ENCODE results near the gene CNTLN. TPM values are rescaled to one million over a fixed set of nuclear protein-coding genes. Genes with fewer than 3 reads are reported as not detected.

The CNTLN gene
- total and polyA plus RNA-seq, 2 of the 13 experiments (the other 11 are each of a cell fraction or from before 2014, with no cell fraction given): 1.5 to 5.7 TPM

GRCh38 chr9:17342696-17343095 lies 207.9 kb downstream of the CNTLN start:
- Histone ChIP-seq H3K9me3 (ENCODE audit: low read length) (peaks cover 22% of the 10 kb centered on the region), H3K79me2 (ENCODE audit: insufficient read depth, low read length) (no peaks in the 10 kb centered on the region), H3K4me1 (ENCODE audit: insufficient read depth, low read length) (no peaks in the 10 kb centered on the region), H3K4me3 (replicated peaks in 1 of 3; ENCODE audit: insufficient read depth in 1 of 3, low read depth in 2 of 3, low read length in 3 of 3) (no peak overlapping the region), H2AFZ (ENCODE audit: low read length) (no peak overlapping the region), H3K27me3 (ENCODE audit: control insufficient read depth in 1 of 2, insufficient read depth in 2 of 2, low read length in 2 of 2) (no peaks in the 10 kb centered on the region), H3K36me3 (replicated peaks in 1 of 2; ENCODE audit: control insufficient read depth in 1 of 2, insufficient read depth in 2 of 2, low read length in 2 of 2) (no peaks in the 10 kb centered on the region; a peak in 1 of 5 replicates), H3K9ac (ENCODE audit: insufficient read depth, low read depth, low read length) (no peak overlapping the region), H4K20me1 (ENCODE audit: insufficient read depth, low read length) (no peaks in the 10 kb centered on the region), H3K4me2 (ENCODE audit: low read depth, low read length) (no peak overlapping the region), H3K27ac (ENCODE audit: extremely low read length, insufficient read depth, low read length) (no peak overlapping the region)
- in situ Hi-C loops (cut with HindIII; ENCODE audit: extremely low pct_ligation_motif_present, low pct_unique_long_range_greater_than_20kb): no loop called here
- no peak for FAIRE-seq
- ChIA-PET CTCF (ENCODE audit: low intra/inter-chr PET ratio, low total read pairs) (no interaction called here), POLR2A (no interaction called here)
- intact Hi-C loops (cut with micrococcal nuclease; ENCODE audit: unreplicated experiment): no loop called here
- WGBS (ENCODE audit: low lambda C conversion rate): 70% methylated on average over 4 of the region's 4 CpGs
- no peak for ATAC-seq
- BruUV-seq (replicated peaks): no TSS peak
- no peak for DNase-seq (ENCODE audit: low spot score)
- TF ChIP-seq, protein P1, sequence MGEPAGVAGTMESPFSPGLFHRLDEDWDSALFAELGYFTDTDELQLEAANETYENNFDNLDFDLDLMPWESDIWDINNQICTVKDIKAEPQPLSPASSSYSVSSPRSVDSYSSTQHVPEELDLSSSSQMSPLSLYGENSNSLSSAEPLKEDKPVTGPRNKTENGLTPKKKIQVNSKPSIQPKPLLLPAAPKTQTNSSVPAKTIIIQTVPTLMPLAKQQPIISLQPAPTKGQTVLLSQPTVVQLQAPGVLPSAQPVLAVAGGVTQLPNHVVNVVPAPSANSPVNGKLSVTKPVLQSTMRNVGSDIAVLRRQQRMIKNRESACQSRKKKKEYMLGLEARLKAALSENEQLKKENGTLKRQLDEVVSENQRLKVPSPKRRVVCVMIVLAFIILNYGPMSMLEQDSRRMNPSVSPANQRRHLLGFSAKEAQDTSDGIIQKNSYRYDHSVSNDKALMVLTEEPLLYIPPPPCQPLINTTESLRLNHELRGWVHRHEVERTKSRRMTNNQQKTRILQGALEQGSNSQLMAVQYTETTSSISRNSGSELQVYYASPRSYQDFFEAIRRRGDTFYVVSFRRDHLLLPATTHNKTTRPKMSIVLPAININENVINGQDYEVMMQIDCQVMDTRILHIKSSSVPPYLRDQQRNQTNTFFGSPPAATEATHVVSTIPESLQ (CRISPR knock-in tag; conservative IDR thresholded peaks at IDR 0.05): no peak
- TF ChIP-seq ZNF337 (CRISPR knock-in tag; IDR thresholded peaks at IDR 0.05; ENCODE audit: borderline replicate concordance, low read depth) (no peak), NFKB2 (CRISPR knock-in tag; IDR thresholded peaks at IDR 0.05; ENCODE audit: borderline replicate concordance) (no peak), HDAC2 (CRISPR knock-in tag; IDR thresholded peaks at IDR 0.05) (no peak), ZNF720 (CRISPR knock-in tag; IDR thresholded peaks at IDR 0.05) (no peak), ZNF205 (CRISPR knock-in tag; IDR thresholded peaks at IDR 0.05) (no peak), ZBTB42 (CRISPR knock-in tag; IDR thresholded peaks at IDR 0.05) (no peak), ZNF737 (CRISPR knock-in tag; IDR thresholded peaks at IDR 0.05; ENCODE audit: borderline replicate concordance) (no peak), SSRP1 (CRISPR knock-in tag; IDR thresholded peaks at IDR 0.05) (no peak), THYN1 (CRISPR knock-in tag; IDR thresholded peaks at IDR 0.05; ENCODE audit: borderline replicate concordance, low read depth) (no peak), ZSCAN12 (CRISPR knock-in tag; IDR thresholded peaks at IDR 0.05) (no peak), NFIC (IDR thresholded peaks at IDR 0.05; ENCODE audit: low read length) (no peak), ONECUT2 (CRISPR knock-in tag; IDR thresholded peaks at IDR 0.05) (no peak), ZNF207 (IDR thresholded peaks at IDR 0.05; ENCODE audit: borderline replicate concordance) (no peak)
- TF ChIP-seq, protein P2, sequence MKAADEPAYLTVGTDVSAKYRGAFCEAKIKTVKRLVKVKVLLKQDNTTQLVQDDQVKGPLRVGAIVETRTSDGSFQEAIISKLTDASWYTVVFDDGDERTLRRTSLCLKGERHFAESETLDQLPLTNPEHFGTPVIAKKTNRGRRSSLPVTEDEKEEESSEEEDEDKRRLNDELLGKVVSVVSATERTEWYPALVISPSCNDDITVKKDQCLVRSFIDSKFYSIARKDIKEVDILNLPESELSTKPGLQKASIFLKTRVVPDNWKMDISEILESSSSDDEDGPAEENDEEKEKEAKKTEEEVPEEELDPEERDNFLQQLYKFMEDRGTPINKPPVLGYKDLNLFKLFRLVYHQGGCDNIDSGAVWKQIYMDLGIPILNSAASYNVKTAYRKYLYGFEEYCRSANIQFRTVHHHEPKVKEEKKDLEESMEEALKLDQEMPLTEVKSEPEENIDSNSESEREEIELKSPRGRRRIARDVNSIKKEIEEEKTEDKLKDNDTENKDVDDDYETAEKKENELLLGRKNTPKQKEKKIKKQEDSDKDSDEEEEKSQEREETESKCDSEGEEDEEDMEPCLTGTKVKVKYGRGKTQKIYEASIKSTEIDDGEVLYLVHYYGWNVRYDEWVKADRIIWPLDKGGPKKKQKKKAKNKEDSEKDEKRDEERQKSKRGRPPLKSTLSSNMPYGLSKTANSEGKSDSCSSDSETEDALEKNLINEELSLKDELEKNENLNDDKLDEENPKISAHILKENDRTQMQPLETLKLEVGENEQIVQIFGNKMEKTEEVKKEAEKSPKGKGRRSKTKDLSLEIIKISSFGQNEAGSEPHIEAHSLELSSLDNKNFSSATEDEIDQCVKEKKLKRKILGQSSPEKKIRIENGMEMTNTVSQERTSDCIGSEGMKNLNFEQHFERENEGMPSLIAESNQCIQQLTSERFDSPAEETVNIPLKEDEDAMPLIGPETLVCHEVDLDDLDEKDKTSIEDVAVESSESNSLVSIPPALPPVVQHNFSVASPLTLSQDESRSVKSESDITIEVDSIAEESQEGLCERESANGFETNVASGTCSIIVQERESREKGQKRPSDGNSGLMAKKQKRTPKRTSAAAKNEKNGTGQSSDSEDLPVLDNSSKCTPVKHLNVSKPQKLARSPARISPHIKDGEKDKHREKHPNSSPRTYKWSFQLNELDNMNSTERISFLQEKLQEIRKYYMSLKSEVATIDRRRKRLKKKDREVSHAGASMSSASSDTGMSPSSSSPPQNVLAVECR (CRISPR knock-in tag; IDR thresholded peaks at IDR 0.05; ENCODE audit: borderline replicate concordance): no peak
- TF ChIP-seq, protein P3, sequence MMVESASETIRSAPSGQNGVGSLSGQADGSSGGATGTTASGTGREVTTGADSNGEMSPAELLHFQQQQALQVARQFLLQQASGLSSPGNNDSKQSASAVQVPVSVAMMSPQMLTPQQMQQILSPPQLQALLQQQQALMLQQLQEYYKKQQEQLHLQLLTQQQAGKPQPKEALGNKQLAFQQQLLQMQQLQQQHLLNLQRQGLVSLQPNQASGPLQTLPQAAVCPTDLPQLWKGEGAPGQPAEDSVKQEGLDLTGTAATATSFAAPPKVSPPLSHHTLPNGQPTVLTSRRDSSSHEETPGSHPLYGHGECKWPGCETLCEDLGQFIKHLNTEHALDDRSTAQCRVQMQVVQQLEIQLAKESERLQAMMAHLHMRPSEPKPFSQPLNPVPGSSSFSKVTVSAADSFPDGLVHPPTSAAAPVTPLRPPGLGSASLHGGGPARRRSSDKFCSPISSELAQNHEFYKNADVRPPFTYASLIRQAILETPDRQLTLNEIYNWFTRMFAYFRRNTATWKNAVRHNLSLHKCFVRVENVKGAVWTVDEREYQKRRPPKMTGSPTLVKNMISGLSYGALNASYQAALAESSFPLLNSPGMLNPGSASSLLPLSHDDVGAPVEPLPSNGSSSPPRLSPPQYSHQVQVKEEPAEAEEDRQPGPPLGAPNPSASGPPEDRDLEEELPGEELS (CRISPR knock-in tag; IDR thresholded peaks at IDR 0.05): no peak
